ENCODE measurements around the gene AMPD1. TPM values are rescaled to one million over a fixed set of nuclear protein-coding genes. Genes with fewer than 3 reads are reported as not detected.

Gene AMPD1
- total RNA-seq, 1 donor from 2014 or later: not detected

- peaks cover 3% of the 10 kb centered on the region for H3K27me3 Mint-ChIP-seq (ENCODE audit: unreplicated experiment)
- H3K9me3 Mint-ChIP-seq (ENCODE audit: unreplicated experiment): no peaks in the 10 kb centered on the region
- TF ChIP-seq CTCF (IDR thresholded peaks at IDR 0.05; ENCODE audit: unreplicated experiment): no peak
- no peak overlapping the region for H3K27ac Mint-ChIP-seq (ENCODE audit: unreplicated experiment)
- DNase-seq (ENCODE audit: low spot score): no peak
- H3K4me1 Mint-ChIP-seq (ENCODE audit: unreplicated experiment): peaks cover 16% of the 10 kb centered on the region
- no peak overlapping the region for H3K4me3 Mint-ChIP-seq (ENCODE audit: unreplicated experiment)
- H3K36me3 Mint-ChIP-seq (ENCODE audit: low read depth, unreplicated experiment): no peaks in the 10 kb centered on the region
Observed at GRCh38 chr1:114668373-114668772, 27.0 kb downstream of the AMPD1 start.

GRCh38 chr1:114666954-114667353, 28.4 kb downstream of the AMPD1 start:
- no peaks in the 10 kb centered on the region for H3K36me3 Mint-ChIP-seq (ENCODE audit: low read depth, unreplicated experiment)
- no peak for TF ChIP-seq CTCF (IDR thresholded peaks at IDR 0.05; ENCODE audit: unreplicated experiment)
- peaks cover 16% of the 10 kb centered on the region for H3K4me1 Mint-ChIP-seq (ENCODE audit: unreplicated experiment)
- H3K27me3 Mint-ChIP-seq (ENCODE audit: unreplicated experiment): peaks cover 3% of the 10 kb centered on the region
- no peak overlapping the region for H3K4me3 Mint-ChIP-seq (ENCODE audit: unreplicated experiment)
- no peak overlapping the region for H3K27ac Mint-ChIP-seq (ENCODE audit: unreplicated experiment)
- no peak for DNase-seq (ENCODE audit: low spot score)
- H3K9me3 Mint-ChIP-seq (ENCODE audit: unreplicated experiment): no peaks in the 10 kb centered on the region

DNA sequence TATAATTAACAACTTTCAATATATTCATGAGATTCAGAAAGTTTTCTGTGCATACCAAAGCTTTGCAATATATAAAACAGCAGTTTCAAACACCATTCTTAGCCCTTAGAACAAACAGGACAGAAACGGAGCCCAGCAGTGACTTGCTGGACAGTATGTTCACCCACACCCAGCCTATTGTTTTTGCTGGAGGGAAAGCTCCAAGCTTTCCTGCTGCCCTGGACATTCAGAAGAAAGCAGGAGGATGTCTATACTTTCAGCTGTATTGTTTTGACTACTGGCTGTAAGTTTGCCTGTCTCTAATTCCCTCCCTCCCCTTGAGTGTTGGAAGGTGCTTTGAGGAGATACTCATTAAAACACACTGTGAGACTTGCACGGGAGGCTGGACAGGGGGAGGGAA, 35.1 kb downstream of the AMPD1 start:
- Mint-ChIP-seq H3K4me1 (ENCODE audit: unreplicated experiment) (peaks cover 24% of the 10 kb centered on the region), H3K9me3 (ENCODE audit: unreplicated experiment) (no peaks in the 10 kb centered on the region), H3K36me3 (ENCODE audit: low read depth, unreplicated experiment) (no peaks in the 10 kb centered on the region), H3K4me3 (ENCODE audit: unreplicated experiment) (no peak overlapping the region), H3K27me3 (ENCODE audit: unreplicated experiment) (no peaks in the 10 kb centered on the region), H3K27ac (ENCODE audit: unreplicated experiment) (peak overlapping the region; percentile 90)
- DNase-seq (ENCODE audit: low spot score): no peak
- TF ChIP-seq CTCF (IDR thresholded peaks at IDR 0.05; ENCODE audit: unreplicated experiment): no peak

DNA sequence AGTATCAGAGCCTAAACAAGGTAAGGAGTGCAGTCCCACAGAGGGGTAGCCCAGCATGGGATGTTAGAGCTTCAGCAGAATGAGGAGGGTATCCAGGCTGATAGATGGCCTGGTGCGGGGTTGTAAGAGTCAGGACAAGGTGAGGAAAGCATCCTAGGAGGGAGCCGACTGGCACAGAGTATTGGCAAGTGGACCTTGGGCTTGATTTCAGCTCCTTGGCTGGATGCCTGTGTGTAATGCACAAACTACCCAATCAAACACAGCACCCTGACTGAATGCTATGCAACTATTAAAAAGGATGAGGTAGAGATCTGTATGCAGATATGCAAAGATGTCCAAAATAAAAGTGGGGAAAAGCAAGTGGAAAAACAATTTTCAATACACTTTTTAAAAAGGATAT, 43.5 kb downstream of the AMPD1 start:
- no peak overlapping the region for H3K4me3 Mint-ChIP-seq (ENCODE audit: unreplicated experiment)
- H3K9me3 Mint-ChIP-seq (ENCODE audit: unreplicated experiment): no peaks in the 10 kb centered on the region
- H3K4me1 Mint-ChIP-seq (ENCODE audit: unreplicated experiment): peaks cover 6% of the 10 kb centered on the region
- TF ChIP-seq CTCF (IDR thresholded peaks at IDR 0.05; ENCODE audit: unreplicated experiment): no peak
- H3K27ac Mint-ChIP-seq (ENCODE audit: unreplicated experiment): no peak overlapping the region
- H3K36me3 Mint-ChIP-seq (ENCODE audit: low read depth, unreplicated experiment): no peaks in the 10 kb centered on the region
- H3K27me3 Mint-ChIP-seq (ENCODE audit: unreplicated experiment): no peaks in the 10 kb centered on the region
- no peak for DNase-seq (ENCODE audit: low spot score)

GRCh38 chr1:114648503-114648902, 46.8 kb downstream of the AMPD1 start:
- H3K36me3 Mint-ChIP-seq (ENCODE audit: low read depth, unreplicated experiment): no peaks in the 10 kb centered on the region
- no peak for TF ChIP-seq CTCF (IDR thresholded peaks at IDR 0.05; ENCODE audit: unreplicated experiment)
- H3K9me3 Mint-ChIP-seq (ENCODE audit: unreplicated experiment): no peaks in the 10 kb centered on the region
- no peak overlapping the region for H3K27ac Mint-ChIP-seq (ENCODE audit: unreplicated experiment)
- no peaks in the 10 kb centered on the region for H3K27me3 Mint-ChIP-seq (ENCODE audit: unreplicated experiment)
- H3K4me1 Mint-ChIP-seq (ENCODE audit: unreplicated experiment): peaks cover 16% of the 10 kb centered on the region
- no peak for DNase-seq (ENCODE audit: low spot score)
- H3K4me3 Mint-ChIP-seq (ENCODE audit: unreplicated experiment): no peak overlapping the region
